Activated T-cell treated with anti-CD3 and anti-CD28 coated beads, Interleukin-2, amount 50 U/mL, for 4 hours (primary cell): Measurements from ENCODE around the gene SYT1. TPM values are rescaled to one million over a fixed set of nuclear protein-coding genes. Genes with fewer than 3 reads are reported as not detected.
A peak's percentile ranks its signal among the peaks of the same experiment; 100 is the strongest.
"Not testable (repeated sequence)": the region's sequence is repeated elsewhere in the genome, so short reads cannot be mapped to it uniquely, and the experiment has no call there.

Source experiments
- ATAC-seq, 2 donors: fragments of 200-7000 bp; cut with Tn5 transposase; one replicate each; pipeline ENCODE4 v1.10.0; 2021
- DNase-seq: peaks from one replicate; pipeline ENCODE4 v3.0.0-alpha.2; 2020
- H3K27me3 Mint-ChIP-seq: one replicate; pipeline ENCODE4 v1.8.0; 2021; ENCODE audit warnings: low read depth, mixed read lengths
- H3K36me3 Mint-ChIP-seq: one replicate; pipeline ENCODE4 v1.8.0; 2022; ENCODE audit warnings: mixed read lengths; ENCODE audit not compliant: insufficient read depth
- H3K4me1 Mint-ChIP-seq: one replicate; pipeline ENCODE4 v1.8.0; 2021; ENCODE audit warnings: low read depth, mixed read lengths
- H3K4me3 Mint-ChIP-seq: one replicate; pipeline ENCODE4 v1.8.0; 2021; ENCODE audit warnings: mild to moderate bottlenecking, moderate library complexity, mixed read lengths
- H3K9me3 Mint-ChIP-seq: one replicate; pipeline ENCODE4 v1.8.0; 2021; ENCODE audit warnings: mixed read lengths
- total RNA-seq, 3 donors: library from RNA; stranded (reverse); gene quantifications; one replicate each; pipeline ENCODE4 v1.2.1, GENCODE V29; 2021

Gene SYT1
- total RNA-seq, result under 1 TPM in 1 of 3 donors, not detected in 2; 0.16 TPM

GRCh38 chr12:78864403-78864869 lies at the start of gene SYT1:
TSS of gene SYT1 (plus strand) at chr12:78864774.
- no peaks in the 10 kb centered on the region for H3K36me3 Mint-ChIP-seq
- peaks cover 7% of the 10 kb centered on the region for H3K9me3 Mint-ChIP-seq
- H3K27me3 Mint-ChIP-seq, result peaks cover 22% of the 10 kb centered on the region
- no peak for ATAC-seq
- H3K4me3 Mint-ChIP-seq, result peak within 1 kb of the TSS; percentile 35
- no peaks in the 10 kb centered on the region for H3K4me1 Mint-ChIP-seq
- no peak for DNase-seq

- DNase-seq (no peak), ATAC-seq (no peak)
- H3K4me3 Mint-ChIP-seq, result no peak overlapping the region
- H3K9me3 Mint-ChIP-seq, result peaks cover 29% of the 10 kb centered on the region
- no peaks in the 10 kb centered on the region for H3K36me3 Mint-ChIP-seq
- no peaks in the 10 kb centered on the region for H3K27me3 Mint-ChIP-seq
- H3K4me1 Mint-ChIP-seq, result no peaks in the 10 kb centered on the region
Measured at GRCh38 chr12:78818487-78818886, 46.1 kb upstream of the SYT1 start.

GRCh38 chr12:78820946-78821345 lies 43.6 kb upstream of the SYT1 start:
- ATAC-seq (no peak), DNase-seq (no peak)
- Mint-ChIP-seq H3K36me3 (no peaks in the 10 kb centered on the region), H3K27me3 (no peaks in the 10 kb centered on the region), H3K4me3 (no peak overlapping the region), H3K4me1 (no peaks in the 10 kb centered on the region), H3K9me3 (peaks cover 17% of the 10 kb centered on the region)

GRCh38 chr12:78824918-78825317 lies 39.7 kb upstream of the SYT1 start:
- no peaks in the 10 kb centered on the region for H3K4me1 Mint-ChIP-seq
- no peak for ATAC-seq
- H3K9me3 Mint-ChIP-seq, result peaks cover 17% of the 10 kb centered on the region
- H3K36me3 Mint-ChIP-seq, result no peaks in the 10 kb centered on the region
- H3K27me3 Mint-ChIP-seq, result no peaks in the 10 kb centered on the region
- H3K4me3 Mint-ChIP-seq, result no peak overlapping the region
- DNase-seq, result no peak

GRCh38 chr12:78829690-78830089 lies 34.9 kb upstream of the SYT1 start:
- no peaks in the 10 kb centered on the region for H3K36me3 Mint-ChIP-seq
- no peak overlapping the region for H3K4me3 Mint-ChIP-seq
- no peaks in the 10 kb centered on the region for H3K4me1 Mint-ChIP-seq
- no peak for DNase-seq
- peaks cover 17% of the 10 kb centered on the region for H3K9me3 Mint-ChIP-seq
- no peak for ATAC-seq
- H3K27me3 Mint-ChIP-seq, result no peaks in the 10 kb centered on the region

GRCh38 chr12:78835493-78835892 lies 29.1 kb upstream of the SYT1 start:
- H3K27me3 Mint-ChIP-seq, result no peaks in the 10 kb centered on the region
- DNase-seq (no peak), ATAC-seq (no peak)
- peaks cover 18% of the 10 kb centered on the region for H3K9me3 Mint-ChIP-seq
- H3K4me3 Mint-ChIP-seq, result no peak overlapping the region
- no peaks in the 10 kb centered on the region for H3K4me1 Mint-ChIP-seq
- no peaks in the 10 kb centered on the region for H3K36me3 Mint-ChIP-seq

- H3K36me3 Mint-ChIP-seq, result not testable (repeated sequence)
Measured at GRCh38 chr12:78840518-78841019, 24.0 kb upstream of the SYT1 start.

GRCh38 chr12:78853231-78853630 lies 11.3 kb upstream of the SYT1 start:
- no peak for ATAC-seq
- Mint-ChIP-seq H3K4me3 (no peak overlapping the region), H3K9me3 (peaks cover 25% of the 10 kb centered on the region)

More at GRCh38 chr12:78840518-78841019, 24.0 kb upstream of the SYT1 start:
- DNase-seq, ATAC-seq, H3K4me1 Mint-ChIP-seq, H3K4me3 Mint-ChIP-seq, H3K27me3 Mint-ChIP-seq: not testable (repeated sequence)
- peaks cover 11% of the 10 kb centered on the region for H3K9me3 Mint-ChIP-seq

GRCh38 chr12:78863482-78864402 lies 832 bp upstream of the SYT1 start:
- no peak for DNase-seq
- ATAC-seq, result no peak
- Mint-ChIP-seq H3K36me3 (no peaks in the 10 kb centered on the region), H3K4me1 (no peaks in the 10 kb centered on the region), H3K27me3 (peaks cover 22% of the 10 kb centered on the region), H3K4me3 (peak overlapping the region; percentile 35), H3K9me3 (peaks cover 7% of the 10 kb centered on the region)

More at GRCh38 chr12:78853231-78853630, 11.3 kb upstream of the SYT1 start:
- no peak for DNase-seq
- Mint-ChIP-seq H3K27me3 (no peaks in the 10 kb centered on the region), H3K36me3 (no peaks in the 10 kb centered on the region), H3K4me1 (no peaks in the 10 kb centered on the region)

- ATAC-seq, result no peak
- no peak overlapping the region for H3K4me3 Mint-ChIP-seq
- H3K4me1 Mint-ChIP-seq, result no peaks in the 10 kb centered on the region
Measured at GRCh38 chr12:78864870-78865463, 393 bp downstream of the SYT1 start.

GRCh38 chr12:78865516-78865915 lies 942 bp downstream of the SYT1 start:
- ATAC-seq (no peak), DNase-seq (no peak)
- peaks cover 4% of the 10 kb centered on the region for H3K9me3 Mint-ChIP-seq
- H3K36me3 Mint-ChIP-seq, result no peaks in the 10 kb centered on the region
- no peaks in the 10 kb centered on the region for H3K4me1 Mint-ChIP-seq
- H3K27me3 Mint-ChIP-seq, result peaks cover 22% of the 10 kb centered on the region
- H3K4me3 Mint-ChIP-seq, result no peak overlapping the region

More at GRCh38 chr12:78864870-78865463, 393 bp downstream of the SYT1 start:
- no peak for DNase-seq
- Mint-ChIP-seq H3K27me3 (peaks cover 22% of the 10 kb centered on the region), H3K36me3 (no peaks in the 10 kb centered on the region), H3K9me3 (peaks cover 4% of the 10 kb centered on the region)

GRCh38 chr12:78866518-78866917 lies 1.9 kb downstream of the SYT1 start:
- Mint-ChIP-seq H3K4me3 (no peak overlapping the region), H3K27me3 (peaks cover 22% of the 10 kb centered on the region), H3K9me3 (peaks cover 4% of the 10 kb centered on the region), H3K4me1 (no peaks in the 10 kb centered on the region), H3K36me3 (no peaks in the 10 kb centered on the region)
- DNase-seq (no peak), ATAC-seq (no peak)

GRCh38 chr12:78870539-78870938 lies 6.0 kb downstream of the SYT1 start:
- no peak for ATAC-seq
- Mint-ChIP-seq H3K9me3 (no peaks in the 10 kb centered on the region), H3K4me1 (no peaks in the 10 kb centered on the region), H3K27me3 (peaks cover 1% of the 10 kb centered on the region), H3K4me3 (no peak overlapping the region), H3K36me3 (no peaks in the 10 kb centered on the region)
- DNase-seq, result no peak

- no peaks in the 10 kb centered on the region for H3K4me1 Mint-ChIP-seq
- H3K36me3 Mint-ChIP-seq, result no peaks in the 10 kb centered on the region
- H3K9me3 Mint-ChIP-seq, result peaks cover 3% of the 10 kb centered on the region
- H3K4me3 Mint-ChIP-seq, result no peak overlapping the region
- no peak for DNase-seq
- ATAC-seq, result no peak
- H3K27me3 Mint-ChIP-seq, result no peaks in the 10 kb centered on the region
Measured at GRCh38 chr12:78871566-78871965, 7.0 kb downstream of the SYT1 start.
